ENCODE data around the gene FUNDC2. TPM values are rescaled to one million over a fixed set of nuclear protein-coding genes. Genes with fewer than 3 reads are reported as not detected.

FUNDC2 gene
- total RNA-seq, 1 donor from 2014 or later = 59.4 TPM

DNA sequence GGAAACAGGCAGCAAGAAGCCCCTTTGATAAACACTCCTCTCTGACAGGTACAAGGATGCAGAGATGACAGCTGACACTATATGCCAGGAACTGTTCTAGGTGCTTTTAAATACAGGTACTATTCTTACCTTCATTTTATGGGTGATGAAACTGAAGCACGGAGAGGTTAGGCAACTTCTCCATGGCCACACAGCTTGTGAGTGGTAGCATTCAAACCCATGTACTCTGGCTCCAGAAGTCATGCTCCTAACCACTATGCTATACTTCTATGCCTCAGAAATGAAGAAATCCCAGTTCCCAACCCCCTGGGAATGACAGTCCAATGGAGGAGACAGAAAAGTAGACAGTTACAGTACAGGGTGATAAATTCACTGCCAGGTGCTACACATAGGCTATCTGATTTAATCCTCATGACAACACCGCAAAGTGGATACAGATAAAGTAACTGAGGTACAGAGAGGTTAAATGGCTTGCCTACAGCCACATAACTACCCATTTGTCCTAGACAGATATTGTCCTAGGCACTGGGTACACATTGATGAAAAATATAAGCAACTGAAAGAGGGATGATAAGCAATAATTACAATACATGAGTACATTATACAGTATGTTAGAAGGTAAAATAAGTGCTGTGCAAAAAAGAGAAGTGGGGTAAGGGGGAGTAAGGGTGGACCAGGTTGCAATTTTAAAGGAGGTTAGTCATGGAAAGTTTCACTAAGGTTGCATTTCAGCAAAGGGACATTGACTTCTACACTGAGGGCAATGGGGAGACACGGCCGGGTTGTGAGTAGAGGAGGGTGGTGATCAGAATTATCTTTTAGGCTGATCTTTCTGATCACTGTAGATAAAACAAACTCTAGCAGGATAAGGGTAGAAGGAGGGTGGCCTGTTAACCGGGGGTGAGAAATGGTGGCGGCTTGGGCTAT, 2.5 kb upstream of the FUNDC2 start:
- DNase-seq = no peak

DNA sequence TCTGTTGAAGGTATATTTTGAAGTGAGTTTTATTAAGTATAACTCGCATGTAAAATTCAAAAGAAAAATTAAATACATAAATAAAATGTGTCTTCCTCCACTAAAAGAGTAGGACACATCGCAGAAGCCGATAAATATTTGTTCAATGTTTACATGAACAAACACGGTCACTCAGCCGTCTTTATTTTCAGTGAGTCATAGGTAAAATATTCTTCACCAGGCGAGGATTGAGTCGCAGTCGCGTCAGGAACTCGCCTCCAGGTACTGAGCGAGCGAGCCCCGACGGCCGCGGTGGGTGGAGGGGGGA, 271 bp upstream of the FUNDC2 start:
- DNase-seq = no peak

DNA sequence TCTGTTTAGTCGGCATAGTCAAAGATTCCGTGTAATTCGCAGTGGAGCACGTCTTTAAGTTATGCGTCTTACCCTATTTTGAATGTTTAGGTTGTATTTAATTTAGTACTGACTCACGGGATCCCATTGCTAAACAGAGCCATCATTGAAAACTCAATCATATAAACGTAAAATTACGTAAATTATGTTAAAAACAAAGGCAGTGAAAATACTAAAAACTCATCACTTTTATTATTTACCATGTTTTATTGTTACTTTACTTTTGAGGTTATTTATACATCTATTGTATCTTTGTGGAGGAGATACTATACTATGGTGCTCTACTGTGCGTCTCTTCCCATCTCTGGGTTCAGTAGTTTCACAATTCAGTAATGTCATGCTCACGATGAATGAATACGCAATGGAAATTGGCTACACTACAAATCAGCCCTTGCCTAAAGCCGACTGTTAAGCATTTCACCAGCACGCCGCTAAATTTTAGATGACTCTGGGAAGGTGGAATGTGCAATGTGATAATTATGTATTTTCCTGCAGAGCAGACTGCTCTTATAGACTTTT, 944 bp downstream of the FUNDC2 start:
- peak; percentile 73 for DNase-seq

DNA sequence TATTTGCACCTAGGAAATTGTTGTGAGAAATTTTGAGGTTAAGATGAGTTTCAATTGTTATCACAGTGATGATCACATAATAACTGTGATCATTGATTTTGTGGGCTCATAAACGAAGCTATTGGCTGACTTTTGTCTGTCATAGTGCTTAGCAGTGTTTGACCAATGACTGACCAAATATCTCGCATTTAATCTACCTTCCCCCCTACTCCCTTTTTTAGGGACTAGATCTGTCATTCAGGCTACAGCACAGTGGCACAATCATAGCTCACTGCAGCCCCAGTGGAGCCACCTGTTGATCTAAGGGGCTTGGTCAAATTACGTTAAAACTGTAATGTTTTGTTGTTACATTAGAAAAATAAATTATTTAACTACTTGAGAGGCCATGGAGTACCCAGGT, 1.5 kb downstream of the FUNDC2 start:
- DNase-seq = peak; percentile 2

DNA sequence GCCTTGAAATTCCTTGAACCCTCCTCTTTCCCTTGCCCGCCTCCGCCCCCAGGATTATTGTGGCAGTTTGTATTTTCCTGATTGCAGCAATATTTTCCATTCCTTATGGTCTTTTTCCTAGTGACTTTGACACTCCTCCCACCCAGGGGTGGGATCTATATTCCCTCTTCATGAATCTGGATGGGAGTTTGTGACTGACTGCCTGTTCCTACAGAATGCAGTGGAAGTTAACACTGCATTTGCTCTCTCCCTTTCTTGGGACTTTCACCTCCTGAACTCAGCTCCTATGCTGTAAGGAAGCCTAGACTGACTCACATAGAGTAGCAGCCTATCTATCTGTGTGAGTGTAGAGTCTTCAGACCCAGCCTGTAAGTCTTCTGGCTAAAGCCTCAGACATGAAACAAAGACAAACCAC, 2.2 kb downstream of the FUNDC2 start:
- DNase-seq = peak; percentile 1

DNA sequence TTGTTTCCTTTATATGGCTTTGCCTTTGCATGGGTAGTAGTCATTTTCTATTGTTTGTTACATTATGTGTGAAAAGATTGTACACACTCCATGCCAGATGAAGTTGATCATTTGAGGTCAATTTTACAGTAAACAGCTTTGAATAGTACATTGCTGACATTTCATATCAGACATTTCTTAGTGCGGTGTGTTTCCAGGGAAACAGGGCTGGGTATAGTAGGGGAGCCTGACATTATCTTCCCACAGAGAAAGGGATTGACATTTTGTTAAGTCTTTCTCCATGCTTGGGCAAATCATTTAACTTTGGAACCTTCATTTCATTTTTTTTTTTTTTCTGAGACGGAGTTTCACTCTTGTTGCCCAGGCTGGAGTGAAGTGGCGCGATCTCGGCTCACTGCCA, 5.0 kb downstream of the FUNDC2 start:
- no peak for DNase-seq

DNA sequence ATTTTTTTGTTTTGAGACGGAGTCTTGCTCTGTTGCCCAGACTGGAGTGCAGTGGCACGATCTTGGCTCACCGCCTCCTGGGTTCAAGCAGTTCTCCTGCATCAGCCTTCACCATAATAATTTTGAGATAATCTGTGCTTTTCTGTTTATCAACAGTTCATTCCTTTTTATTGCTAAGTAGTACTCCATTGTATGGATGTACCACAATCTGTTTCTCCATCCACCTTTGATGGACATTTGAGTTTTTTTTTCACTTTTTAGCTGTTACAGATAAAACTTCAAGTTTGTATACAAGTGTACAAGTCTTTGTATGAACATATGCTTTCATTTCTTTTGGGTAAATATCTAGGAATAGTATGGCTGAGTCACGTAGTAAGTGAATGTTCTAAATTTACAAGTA, 9.0 kb downstream of the FUNDC2 start:
- DNase-seq = no peak

DNA sequence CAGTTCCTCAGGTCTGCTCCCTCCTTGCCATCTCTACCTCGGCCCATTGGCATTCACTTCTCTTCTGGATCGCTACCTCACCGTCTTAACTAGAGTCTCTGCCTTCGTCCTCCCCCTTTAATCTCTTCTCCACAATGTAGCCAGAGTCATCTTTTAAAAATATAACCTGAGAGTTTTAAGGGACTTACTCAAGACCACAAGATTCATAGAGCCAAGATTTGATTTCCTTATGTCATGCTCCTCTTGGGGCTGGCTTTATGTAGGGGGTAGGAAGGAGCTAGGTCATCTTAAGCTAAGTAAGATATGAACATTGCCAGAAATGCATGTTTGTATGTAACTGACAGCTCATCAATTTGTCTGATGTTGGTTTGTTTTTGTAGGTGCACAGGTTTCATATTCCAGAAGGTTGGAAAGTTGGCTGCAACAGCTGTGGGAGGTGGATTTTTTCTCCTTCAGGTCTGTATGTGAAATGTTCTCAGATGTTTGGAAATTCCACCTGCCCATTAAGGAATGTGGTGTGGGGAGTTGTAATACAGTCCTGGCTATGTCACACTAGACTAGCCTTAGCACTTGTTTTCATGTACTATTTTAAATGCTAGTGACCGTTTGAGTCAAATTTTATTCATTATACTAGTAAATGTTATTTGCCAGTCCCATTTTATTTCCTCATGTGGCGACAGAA, 19.6 kb downstream of the FUNDC2 start:
- no peak for DNase-seq

DNA sequence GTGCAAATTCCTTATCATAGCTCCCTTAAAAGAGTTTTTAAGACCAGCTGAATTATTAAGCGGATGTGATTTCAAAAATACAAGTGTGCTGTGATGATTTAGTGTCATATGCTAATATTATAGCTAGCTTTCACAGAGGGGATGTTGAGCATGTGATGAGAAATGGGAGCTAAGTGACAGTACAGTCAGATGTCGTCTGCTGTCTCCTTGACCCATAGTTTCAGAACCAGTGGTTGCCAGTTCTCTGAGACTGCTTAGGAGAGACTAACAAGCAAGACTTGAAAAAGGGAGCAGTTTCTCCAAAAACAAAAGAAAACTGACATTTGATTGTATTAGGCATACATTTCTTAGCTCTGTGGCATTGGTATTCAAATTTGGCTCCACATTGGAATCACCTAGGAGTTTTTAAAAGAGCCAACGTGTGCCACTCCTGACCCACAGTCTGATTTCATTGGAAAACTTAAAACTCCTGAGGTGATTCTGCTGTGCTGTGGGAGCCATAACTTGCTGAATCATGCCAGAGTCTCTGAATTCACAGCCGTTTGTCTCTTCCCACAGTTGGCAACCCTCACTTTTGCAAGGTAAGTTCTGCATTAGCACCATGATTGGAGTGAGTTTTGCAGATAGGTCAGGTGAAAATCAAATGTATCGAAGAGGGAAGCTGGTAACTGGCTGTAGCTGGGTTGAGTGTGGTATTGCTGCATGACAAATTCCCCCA, 20.3 kb downstream of the FUNDC2 start:
- no peak for DNase-seq

DNA sequence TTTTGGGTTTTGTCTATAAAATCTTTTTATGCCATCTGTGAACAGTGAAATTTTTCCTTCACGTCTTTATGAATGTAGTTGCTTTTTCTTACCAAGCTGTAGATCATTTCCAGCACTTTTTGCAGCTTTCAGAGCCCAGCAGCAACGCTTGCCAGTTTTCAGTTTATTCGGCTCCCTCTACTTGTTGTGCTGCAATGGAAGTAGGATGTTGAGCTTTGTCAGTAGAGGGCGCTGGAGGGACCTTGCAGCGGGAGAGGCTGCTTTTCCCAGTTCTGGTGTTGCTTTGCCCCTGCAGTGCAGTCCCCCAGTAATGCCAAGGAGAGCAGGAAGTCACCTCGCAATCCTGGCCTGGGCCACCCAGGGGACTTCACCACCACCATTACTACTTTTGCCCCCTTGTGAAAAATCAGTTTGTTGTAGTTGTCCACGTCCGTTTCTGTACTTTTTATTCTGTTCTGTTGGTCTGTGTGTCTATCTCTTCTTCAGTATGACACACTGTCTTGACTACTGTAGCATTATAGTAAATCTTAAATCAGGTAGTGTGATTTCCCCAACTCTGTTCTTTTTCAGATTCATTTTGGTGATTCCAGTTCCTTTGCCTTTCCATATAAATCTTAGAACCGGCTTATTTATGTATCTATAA, 22.5 kb downstream of the FUNDC2 start:
- DNase-seq = peak; percentile 53

DNA sequence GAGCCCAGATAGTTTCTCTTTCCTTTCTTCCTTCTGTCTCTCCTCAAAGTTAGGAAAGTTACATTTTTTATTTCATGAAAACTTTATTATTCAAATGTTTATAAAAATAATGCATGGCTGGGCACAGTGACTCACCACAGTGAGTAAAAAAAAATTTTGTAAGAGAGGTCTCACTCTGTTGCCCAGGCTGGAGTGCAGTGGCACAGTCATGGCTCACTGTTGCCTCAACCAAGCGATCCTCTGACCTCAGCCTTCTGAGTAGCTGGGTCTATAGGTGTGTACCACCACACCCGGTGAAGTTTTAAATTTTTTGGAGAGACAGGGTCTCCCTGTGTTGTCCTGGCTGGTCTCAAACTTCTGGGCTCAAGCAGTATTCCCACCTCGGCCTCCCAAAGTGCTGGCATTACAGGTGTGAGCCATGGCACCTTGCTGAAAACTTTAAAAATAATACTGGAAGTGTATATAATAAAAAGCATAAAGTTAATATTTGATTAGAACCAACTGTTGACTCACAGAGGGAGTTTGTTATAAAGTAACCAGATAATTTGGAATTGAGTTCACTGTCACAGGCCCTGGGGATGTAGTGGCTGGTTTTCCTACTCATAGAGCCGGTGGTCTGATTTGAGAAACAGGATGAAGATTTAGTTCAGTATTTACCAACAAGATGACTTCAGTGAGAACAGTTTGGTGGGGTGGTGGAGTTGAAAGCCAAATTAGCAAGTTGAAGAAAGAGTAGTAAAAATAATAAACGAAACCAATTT, 26.3 kb downstream of the FUNDC2 start:
- no peak for DNase-seq

DNA sequence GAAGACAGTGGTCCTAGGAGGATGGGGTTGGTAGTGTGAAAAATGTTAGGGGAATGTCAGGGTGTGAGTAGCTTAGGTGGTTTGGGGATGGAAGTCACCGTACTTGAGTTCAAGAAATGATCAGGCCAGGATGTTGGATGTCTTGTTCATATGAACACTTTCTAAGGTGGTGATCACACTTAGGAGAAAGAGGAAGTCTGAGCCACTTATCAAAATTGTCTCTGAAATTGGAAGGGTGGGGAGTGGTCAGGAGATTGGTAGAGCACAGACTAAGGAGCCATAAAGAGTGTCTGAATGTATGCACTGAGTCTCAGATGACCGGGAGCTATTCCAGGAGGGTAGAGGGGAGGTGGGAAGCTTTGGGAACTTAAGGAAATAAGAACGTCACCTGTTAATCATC, 27.0 kb downstream of the FUNDC2 start:
- DNase-seq = no peak

DNA sequence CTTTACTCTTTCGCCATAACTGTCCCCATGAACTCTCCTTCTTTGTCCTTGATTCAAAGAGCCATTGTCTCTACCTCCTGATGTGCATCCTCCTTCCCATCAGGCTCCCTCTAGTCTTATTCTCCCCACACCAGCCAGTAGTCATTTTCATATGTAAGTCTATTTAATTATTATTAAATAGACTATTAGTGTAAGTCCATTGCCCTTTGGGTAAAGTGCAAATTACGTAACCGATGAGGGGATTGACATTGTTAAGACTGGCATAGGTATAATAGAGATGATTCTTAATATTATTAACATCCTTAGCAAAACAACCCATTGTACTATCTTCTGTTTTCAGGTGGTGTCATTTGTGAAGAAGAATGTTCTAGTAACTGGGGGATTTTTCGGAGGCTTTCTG, 27.6 kb downstream of the FUNDC2 start:
- DNase-seq = no peak

DNA sequence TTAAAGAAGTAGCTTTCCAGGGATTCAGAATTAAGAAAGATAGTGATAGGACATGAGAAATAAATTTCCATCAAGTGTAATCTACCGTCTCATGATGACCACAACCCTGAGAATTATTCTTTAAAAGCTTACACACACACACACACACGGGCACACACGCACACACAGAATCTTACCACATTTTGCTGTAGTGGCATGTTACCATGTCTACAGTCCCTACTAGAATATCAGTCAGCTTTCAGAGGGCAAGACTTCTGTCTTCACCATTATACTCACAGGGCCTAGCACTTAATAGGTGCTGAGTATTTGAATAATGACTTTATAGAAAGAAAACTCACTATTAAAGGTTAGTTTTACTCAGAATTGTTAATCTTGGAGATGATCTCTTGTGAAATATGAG, 28.9 kb downstream of the FUNDC2 start:
- DNase-seq = no peak

DNA sequence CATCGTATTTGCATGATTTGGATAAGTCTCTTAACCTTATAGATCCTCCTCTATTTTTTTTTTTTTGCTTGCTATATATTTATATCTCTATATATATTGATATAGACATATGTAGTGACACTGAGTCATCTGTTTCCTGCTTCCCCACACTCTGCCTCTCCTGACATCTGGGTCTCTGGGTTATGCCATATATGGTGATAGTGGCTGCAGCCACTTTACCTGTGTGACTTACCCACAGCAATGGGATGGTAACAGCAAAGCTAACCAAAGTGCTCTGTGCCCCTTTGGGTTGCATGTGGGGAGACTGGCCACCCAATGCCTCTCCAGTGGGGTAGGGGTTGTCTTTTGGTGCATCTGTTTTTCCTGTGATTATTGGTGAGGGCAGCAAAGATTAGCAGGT, 29.8 kb downstream of the FUNDC2 start:
- DNase-seq = no peak

DNA sequence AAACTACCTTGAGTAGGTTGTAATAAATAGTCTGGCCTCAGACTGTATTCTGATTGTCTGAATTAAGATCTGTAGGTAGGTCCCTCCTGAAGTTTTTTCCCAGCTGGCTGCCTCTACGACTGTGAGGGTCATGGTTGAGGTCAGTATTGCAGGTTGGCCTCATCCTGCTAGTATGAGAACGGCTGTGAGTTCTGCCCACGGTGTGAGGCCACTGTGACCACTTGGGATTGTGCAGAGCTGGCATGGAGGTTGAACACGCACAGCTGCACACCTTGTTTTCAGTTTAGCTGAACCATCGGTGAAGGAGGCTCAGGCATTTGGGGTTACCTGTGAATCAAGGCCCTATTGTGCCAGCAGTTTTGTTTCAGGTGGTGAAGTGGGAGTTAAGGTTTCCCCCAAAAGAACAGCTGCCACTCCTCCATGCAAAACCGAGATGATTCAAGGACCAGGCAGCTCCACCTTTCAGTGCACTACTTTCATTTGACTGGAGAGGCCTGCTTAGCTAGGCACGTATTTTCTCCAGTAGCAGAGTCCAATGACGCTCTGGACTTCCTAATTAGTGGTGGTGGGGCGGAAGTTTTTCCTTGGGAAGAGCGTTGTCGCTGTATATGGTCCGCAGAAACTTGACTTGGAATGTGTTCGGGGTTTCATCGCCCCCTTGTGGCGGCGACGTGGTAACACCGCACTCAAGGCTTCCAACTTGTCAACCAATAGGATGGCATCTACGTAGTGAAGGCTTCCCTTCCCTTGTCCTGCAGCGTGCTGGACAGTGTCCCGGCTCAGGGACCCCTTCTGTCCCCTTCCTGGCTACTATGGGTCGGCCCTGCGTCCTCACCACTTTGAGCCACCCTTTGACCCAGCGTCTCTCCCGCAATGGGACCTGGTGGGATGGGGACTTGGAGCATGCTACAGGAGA, 30.5 kb downstream of the FUNDC2 start:
- peak; percentile 82 for DNase-seq

DNA sequence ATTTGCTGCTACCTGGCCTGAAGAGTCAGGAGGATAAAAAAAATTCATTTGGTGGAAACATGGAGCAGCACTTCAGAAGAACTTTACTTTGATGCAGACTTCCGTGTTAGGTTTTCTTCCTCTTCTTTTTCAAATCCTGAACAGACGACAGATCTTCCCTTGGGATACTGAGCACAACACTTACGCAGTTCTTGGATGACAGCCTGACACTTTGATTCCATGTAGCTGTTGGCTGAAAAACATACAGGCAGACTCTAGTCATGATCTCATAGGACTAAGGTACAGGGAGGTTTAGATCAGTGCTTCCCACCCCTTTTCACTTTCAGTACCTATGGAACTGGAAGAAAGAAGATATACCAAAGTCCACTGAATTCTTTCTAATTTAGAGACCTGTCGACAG, 35.1 kb downstream of the FUNDC2 start:
- peak; percentile 45 for DNase-seq

DNA sequence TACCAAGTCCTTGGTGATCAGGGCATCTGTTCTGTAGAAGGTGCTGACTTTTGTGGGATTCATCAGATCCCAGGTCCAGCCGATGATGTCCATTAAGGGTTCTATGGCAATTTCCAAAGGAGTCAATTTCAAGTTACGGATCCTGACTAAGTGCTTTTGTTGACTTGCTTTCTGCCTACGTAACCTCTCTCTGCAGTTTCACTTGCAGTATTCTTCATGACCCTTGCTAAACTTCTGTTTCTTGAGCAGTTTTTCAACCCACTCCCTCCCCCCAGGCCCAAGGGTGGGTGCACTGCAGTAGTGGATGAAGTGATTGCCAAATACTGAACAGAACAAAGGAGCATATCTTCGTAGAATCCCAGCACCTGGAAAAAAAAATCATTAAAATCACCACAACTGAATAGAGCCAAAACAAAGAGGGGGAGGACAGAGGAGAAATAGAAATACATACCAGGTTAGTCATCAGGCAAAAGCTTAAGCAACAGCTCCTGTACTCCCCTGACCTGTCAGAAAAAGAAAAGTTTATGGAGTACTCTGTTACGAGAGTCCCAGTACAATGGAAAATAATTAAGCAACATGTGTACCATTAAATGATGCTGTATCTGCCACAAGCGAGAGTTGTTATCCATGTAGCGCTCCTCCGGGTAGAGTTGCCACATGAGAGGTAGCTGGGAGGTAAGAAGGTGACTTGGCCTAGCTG, 38.5 kb downstream of the FUNDC2 start:
- DNase-seq = no peak

DNA sequence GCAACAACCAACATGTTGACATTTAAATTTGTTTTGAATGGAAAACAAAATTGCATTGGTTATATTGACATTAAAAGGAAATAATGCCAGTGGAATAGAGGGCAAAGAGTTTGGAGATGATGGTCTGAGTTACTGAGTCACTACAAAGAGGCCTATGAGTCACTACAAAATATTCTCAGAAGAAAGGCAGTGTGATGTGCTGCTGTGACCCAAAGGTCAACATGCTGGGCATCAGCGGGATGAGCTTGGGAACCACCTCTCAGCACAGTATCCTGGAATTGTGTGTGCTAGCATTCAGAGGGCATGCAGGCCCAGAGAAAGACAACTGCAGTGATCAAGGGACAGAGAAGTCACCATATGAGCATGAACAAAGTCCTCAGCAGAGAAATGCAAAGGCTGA, 41.5 kb downstream of the FUNDC2 start:
- DNase-seq = no peak

DNA sequence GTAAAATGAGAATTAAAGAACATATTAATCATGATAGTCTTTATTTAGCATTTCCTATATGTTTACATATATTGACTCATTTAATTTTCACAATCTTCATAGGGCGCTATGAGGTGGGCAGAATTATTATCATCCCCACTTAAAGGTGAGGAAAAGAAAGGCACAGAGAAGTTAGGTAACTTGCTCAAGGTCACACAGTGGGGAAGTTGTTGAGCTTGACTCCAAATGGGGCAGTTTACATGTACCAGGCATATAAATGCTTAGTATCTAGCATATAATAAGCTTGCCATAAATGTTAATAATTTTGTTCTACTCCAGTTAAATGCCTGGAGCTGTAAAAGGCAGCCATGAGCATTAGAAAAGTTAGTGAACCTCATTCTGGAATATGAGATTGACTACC, 42.8 kb downstream of the FUNDC2 start:
- no peak for DNase-seq
